GM11168 (cell line): Measurements from ENCODE around the gene SYNGR3.
"Not testable (repeated sequence)": the region's sequence is repeated elsewhere in the genome, so short reads cannot be mapped to it uniquely, and the experiment has no call there.

Source experiments
- in situ Hi-C: fragments of 300-500 bp; cut with MboI; formaldehyde crosslinking; loops from one replicate; pipeline ENCODE4 v1.12.0; 2022; ENCODE audit warnings: low sequenced_read_pairs; ENCODE audit not compliant: unreplicated experiment

SYNGR3 gene

GRCh38 chr16:2023092-2024031, 33.6 kb downstream of the SYNGR3 start:
- in situ Hi-C loops: loop anchor here (25.0 kb wide), 1 partner anchor 464 kb away; the partner anchor contains the start of gene TBC1D24

- in situ Hi-C loops: loop anchor here (25.0 kb wide), 1 partner anchor 463 kb away; the partner anchor contains the start of gene TBC1D24
Measured at GRCh38 chr16:2024032-2024420, 34.3 kb downstream of the SYNGR3 start.

DNA sequence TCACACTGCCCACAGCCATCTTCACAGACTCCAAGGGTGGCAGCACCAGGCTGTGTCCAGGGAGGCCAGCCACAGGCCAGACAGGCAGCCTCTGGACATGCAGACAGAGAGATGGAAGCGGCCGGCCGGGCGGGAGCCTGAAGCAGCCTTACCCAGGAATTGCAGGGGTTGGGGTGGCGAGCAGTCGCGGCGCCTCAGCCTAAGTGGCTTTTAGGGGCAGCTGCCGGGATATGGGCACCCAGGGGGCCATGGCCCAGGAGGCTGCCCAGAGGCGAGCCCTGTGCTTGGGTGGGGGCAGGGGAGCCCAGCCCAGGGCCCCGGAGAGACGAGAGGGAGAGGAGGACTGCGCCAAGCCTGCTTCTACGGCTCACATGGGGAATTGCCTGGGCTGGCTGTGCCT, 35.5 kb downstream of the SYNGR3 start:
- in situ Hi-C loops: no loop called here

GRCh38 chr16:2025878-2026460, 36.2 kb downstream of the SYNGR3 start:
- in situ Hi-C loops: no loop called here

GRCh38 chr16:2026461-2027023, 36.8 kb downstream of the SYNGR3 start, which contains the start of gene NHERF2:
Gene NHERF2 (plus strand): TSS chr16:2026902. CDS start chr16:2027006, 104 bp downstream.
- in situ Hi-C loops: no loop called here

DNA sequence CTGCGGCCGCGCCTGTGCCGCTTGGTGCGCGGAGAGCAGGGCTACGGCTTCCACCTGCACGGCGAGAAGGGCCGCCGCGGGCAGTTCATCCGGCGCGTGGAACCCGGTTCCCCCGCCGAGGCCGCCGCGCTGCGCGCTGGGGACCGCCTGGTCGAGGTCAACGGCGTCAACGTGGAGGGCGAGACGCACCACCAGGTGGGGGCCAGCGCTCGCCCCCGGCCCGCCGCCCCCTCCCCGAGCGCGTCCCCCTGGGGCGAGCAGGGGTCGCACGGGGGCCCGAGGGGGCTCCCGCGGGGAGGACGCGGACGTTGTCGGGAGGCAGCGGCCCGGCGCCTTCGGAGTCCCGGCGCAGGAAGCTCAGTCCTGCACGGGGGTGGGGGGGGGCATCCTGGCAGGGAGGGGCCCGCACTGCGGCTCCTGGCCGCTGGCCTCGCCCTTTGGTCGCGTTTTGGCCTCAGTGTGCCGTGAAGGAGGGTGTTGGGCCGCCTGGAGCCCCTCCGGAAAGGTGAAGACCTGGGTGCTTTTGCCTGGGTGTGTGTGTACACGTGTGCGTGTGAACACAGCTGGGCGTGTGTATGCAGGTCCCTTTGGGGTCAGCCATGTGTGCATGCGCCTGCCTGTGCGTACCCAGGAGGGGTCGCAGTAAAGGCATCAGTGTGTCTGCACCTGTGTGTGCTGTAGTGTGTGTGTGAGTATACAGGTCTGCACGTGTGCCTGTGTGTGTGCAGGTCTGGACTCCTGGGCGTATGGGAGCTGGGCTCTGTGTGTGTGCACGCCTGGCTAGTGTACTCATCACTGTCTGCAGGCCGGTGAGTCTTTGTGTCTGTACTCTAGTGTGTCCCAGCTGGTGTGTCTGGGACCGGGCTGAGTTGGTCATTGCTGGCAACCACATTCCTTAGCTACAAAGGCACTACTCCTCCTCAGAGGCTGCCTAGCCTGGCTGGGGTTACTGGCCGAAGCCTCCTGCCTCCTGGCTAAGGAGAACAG, 37.5 kb downstream of the SYNGR3 start:
- in situ Hi-C loops: no loop called here

- in situ Hi-C loops: no loop called here
Measured at GRCh38 chr16:2028146-2028545, 38.4 kb downstream of the SYNGR3 start.

- in situ Hi-C loops: no loop called here
Measured at GRCh38 chr16:2028620-2029220, 39.0 kb downstream of the SYNGR3 start.

GRCh38 chr16:2029350-2029749, 39.6 kb downstream of the SYNGR3 start:
- in situ Hi-C loops: no loop called here

DNA sequence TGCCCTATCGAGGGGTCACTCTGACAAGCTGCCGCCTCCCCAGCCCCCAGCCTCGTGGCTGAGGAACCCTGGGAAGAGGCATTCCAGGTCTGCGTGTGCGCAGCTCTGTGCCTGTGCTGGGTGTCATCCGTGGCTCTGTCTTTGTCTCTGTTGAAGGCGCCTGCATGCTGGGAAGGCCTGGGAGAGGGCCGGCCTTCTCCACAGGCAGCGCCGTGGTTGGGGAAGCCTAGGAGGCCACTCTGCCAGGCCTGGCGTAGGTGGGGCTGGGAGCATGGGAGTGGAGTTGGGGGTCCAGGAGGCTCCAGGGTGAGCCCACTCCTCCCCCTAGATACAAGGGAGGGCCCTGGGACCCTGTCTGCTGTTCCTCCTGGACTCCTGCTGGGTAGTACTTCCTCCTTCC, 40.3 kb downstream of the SYNGR3 start:
- in situ Hi-C loops: no loop called here

GRCh38 chr16:2031081-2031577, 41.4 kb downstream of the SYNGR3 start:
- in situ Hi-C loops: no loop called here

DNA sequence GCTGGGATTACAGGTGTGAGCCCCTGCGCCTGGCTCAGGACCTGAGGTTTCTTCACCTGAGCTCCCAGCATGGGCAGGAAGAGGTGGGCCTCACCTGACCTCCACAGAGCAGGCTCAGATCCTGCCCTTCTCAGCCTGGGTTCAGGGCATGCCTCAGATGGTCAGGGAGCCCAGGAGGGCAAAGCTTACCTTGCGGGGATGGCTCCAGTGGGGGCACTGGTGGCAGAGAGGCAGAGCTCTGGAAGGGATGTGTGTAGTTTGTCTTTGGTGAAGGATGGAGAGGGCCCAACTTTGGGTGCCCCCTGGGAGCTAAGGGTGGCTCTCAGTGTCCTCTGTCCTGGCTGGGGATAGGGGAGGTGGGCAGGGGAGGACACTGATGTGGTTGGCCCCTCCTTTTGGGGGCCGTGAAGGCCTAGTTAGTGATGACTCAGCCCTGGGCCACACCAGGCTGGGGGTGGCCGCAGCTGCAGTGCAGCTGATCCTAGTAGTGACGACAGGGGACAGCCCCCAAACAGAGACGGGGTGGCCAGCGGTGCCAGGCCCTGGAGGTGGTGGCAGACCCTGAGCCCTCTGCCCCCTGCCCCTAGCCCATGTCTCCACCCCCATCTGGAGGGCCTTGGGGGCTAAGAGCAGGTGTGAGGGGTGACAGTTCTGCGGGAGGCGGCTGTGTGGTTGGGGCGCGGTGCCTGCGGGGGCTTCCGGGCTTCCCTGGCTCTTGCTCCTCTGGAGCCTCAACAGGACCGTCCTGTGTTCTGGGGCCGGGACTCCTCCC, 42.7 kb downstream of the SYNGR3 start:
- in situ Hi-C loops: no loop called here

DNA sequence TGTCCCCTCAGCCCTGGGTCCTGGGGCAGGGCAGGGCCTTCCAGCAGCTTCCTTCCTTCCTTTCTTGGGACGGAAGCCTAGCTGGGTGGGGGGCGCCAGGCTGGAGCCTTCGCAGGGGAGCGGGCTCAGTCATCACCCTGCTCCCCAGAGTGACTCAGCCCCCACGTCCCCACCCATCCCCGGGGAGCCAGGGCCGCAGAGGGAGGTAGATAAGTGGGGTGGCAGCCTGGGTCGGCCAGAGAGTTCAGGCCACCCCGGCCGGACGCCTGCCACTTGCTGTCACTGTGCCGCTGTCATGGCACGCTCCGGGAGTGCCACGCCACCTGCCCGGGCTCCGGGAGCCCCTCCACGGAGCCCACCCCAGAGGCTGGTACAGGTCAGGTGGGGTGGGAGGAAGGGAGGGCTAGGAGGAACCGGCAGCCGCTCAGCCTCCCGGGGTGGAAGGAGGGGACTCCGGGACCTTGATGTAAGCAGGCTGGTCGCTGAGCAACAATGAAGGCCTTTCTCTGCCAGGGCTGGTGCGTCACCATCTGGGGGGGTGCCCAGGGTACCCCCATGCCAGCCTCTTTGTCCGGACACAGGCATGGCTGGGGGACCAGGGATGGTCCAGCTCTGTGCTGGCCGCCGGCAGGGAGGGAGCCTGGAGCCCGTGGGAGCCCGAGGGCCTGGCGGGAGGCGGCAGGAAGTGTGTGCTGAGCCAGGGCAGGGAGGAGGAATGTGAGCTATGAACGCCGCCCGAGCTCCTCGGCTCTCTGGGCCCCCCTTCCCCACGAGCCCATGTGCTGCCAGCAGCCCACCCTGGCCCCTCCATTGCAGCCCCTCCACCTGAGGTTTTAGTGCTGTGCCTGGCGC, 43.5 kb downstream of the SYNGR3 start:
- in situ Hi-C loops: no loop called here

- in situ Hi-C loops: not testable (repeated sequence)
Measured at GRCh38 chr16:2033909-2034695, 44.3 kb downstream of the SYNGR3 start.

DNA sequence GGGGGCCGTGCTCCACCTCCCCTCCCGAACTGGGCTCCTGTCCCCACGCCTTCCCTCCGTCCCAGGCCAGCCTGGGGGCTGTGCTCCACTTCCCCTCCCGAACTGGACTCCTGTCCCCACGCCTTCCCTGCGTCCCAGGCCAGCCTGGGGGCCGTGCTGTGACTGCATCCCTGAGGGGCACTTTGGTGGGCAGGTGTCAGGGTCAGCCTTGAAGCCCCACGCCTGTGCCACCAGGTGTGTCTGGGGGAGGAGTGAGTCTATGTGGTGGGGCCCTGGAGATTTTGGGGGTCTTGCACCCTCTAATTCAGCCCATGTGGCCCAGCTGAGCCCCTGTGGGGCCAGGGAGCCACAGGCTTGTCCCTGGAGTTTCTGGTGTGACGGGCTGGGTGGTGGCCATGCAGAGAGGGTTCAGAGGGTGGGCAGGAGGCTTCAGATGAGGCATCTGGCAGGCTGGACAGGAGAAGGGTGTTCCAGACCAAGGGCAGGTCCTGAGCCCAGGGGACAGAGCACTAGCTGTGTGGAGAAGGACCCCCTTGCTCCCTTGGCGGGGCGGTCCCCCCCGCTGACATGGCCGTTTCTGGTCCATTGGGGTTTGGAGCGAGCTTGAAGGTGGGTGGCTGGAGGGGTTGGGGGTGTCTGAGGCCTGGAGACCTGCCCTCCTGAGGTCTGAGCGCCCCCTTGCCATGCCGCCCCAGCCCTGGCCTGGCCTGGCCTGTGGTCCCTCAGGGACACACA, 45.1 kb downstream of the SYNGR3 start:
- in situ Hi-C loops: no loop called here

DNA sequence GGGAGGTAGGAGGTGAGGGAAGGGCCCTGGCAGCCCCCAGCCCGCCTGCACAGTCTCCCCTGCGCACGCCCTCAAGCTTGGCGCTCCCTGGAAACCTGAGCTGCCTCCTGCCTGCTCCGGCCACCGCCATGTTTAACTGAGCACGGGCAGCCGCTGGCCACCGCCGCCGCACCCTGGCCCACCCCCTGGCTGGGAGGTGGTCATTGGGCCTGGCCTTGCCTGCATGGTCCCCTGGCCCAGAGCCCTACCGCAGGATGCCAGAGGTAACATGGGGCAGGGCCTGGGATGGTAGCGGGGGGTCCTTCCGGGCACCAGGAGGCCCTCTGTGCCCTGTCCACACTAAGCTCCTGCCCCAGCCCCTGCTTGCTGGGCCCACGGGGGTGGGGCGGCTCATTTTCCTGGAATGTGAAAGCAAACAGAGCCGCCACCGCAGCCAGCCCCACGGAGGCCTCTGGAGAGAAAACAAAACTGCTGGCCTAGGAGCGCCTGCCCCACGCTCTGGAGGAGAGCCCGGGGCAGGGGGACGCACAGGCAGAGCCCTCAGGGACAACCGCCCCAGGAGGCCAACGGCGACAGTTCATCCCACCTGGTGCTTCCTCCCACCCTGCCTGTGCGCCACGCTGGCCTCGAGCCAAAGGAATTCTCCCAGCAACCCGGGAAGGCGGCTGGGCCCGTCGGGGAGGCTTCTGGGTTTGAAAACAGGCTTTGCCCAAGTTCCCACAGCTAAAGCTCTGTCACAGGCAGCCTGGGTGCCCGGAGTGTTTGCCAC, 45.8 kb downstream of the SYNGR3 start:
- in situ Hi-C loops: no loop called here
